NCI-H524 treated with DMSO at 0.1 percent for 48 hours (cell line): ENCODE results near the gene FAM120A.

ENCODE experiments used
- DNase-seq: peaks from one replicate; lab custom pipeline; 2025; lab: John Stamatoyannopoulos, UW

The FAM120A gene

DNA sequence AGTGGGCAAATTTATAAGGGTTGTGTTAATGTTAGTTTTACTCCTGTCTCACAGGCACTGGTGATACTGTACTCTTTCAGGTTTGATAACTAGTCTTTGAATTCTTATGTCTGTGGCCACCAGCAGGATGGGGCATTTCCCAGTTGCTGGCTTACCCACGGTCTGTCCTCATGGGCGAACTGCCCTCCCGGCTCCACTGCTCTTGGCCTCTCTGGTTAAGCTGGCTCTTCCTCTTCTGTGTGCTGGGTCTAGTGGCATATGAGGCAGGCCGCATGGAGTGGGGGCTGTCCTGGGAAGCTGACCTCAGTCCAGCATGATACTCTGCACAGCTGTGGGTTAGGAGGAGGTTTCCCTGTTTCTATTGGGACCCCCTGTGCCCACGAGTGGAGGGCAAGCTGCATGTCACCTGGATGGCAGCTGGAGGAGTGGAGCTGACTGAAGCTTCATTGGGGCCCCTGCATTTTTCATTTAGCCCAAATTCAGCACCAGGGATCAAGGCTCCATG lies 144.4 kb downstream of the FAM120A start:
- DNase-seq: no peak

DNA sequence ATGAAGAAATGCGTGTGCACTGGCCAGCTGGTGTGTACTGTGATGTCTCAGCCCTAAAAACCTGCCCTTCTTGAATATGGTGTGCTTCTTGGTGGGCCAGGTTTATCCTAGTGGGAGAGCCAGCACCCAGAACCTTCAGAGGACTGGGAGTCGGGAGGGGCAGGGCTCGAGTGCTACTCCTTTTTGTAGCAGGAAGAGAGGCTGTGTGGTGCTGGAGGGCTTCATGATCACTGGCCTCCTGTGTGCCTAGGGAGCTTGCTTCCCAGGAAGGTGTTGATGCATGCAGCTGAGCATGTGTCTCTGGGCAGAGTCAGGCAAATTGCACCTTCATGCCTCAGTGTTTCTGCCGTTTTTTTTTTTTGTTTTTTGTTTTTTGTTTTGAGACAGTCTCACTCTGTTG lies 144.9 kb downstream of the FAM120A start:
- no peak for DNase-seq

DNA sequence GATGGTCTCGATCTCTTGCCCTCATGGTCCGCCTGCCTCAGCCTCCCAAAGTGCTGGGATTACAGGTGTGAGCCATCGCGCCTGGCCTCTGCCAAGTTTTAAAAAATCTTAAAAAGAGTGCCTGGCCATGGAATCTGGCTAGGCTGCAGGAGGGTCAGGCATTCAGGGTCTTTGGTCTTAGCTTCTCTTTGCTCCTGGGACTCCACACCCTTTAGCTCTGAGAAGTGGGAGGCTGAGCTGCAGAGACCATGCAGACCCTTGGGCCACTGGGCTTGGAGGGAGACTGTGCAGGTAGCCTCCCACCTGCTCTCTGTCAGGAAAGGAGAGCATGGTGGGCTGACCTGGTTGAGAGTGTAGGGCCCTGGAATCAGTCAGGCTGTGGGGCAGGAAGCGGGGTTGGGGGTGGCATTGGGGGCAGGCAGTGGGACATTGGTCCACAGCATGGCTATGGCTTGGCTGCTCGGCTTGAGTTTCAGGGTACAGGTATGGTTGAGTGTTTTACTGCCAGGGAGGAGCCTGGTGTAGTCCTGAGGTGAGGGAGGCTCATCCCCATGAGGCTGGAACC lies 145.7 kb downstream of the FAM120A start:
- no peak for DNase-seq

DNA sequence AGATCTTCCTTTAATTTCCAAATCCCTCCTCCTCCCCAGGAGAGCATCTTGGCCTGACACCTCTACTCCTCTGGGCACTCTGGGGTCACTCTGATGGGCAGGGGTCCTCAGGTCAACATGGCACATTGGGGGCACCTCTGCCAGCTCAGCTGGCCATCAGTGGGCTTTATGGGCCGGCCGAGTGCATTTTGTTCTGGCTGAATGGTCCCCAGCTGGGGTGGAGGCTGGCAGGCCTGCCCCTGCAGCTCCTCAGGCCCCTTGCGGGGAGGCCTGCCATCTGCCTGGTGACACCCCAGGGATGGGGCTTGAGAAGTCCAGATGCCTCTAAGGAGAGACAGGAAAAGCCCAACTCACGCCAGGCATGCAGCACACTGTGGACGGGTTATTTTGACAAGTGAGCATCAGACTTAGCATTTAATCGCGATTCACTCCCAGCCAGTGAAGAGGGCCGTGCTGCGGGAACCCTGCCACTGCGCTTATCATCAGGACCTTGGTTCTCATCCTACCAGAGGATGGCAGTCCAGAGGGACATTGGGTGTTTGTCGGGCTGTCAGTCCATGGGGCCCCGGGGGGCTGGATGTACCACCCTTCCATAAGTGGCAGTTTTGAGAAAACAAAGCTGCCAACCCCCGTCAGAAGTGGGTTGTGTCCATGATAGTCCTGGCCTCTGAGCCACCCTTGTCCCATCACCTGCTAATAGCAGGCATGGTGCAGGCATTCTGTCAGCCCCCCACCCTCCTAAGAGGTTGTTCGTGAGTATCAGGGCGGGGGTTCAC lies 146.6 kb downstream of the FAM120A start:
- peak; percentile 69 for DNase-seq

DNA sequence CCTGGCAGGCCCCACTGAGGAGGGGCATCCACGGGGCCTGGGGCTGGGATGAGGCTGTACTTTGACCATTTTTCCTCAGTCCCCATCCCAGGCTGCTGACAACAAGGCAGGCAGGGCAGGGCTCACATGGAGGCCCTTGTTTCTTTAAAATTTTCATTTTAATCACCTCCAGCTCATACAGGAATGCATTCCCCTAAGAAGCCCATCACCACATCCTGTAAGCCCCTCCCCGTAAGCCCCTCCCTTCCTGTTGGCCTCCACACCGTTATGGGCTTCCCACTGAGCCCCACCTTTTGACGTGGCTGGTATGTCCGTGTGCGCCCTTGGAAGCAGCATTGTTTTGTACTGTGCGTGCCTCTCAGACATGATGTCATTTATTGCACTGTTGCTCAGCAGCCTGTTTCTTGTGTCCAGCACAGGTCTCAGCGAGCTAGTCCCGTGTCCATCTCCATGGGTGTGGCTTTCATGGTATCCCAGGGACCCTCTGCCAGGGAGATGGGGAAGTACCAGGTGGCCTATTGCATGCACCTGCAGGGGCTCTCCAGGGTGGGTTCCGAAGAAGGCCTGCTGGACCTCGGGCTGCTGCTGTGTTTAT lies 147.3 kb downstream of the FAM120A start:
- no peak for DNase-seq

DNA sequence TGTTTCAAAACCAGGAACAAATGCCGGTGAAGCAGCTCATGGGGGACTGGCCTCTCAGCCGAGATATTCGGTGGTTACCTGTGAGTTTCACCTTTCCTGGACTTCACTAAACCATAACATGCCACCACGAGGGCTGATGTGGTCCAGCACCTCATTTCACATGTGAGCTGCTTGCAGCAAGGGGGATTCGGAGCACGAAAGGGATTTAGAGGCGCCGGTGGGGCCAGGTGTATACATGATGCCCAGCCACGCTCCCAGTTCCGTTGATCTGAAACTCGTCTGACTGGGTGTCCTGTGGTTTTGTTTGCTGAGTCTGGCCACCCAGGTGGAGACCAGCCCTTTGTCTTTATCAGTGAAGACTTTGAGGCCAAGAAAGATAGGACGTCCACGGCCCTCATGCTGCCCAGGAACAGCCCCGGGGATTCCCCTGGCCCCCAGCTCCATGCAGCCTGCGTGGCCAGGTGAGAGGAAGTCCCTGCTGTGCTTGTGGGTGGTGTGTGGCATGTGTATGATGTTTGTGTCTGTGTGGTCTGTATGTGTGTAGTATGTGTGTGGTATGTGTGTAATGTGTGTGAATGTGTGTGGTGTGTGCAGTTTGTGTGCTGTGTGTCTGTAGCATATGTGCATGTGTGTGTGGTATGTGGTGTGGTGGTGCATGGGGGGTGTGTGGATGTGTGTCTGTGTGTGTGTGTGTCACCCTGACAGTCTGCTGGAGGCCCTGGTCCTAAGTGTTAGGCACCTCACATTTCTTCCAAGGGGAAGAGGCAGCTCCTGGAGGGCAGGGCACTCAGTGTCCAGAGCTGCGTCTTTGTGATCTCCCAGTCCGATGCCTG lies 148.3 kb downstream of the FAM120A start:
- DNase-seq: no peak

DNA sequence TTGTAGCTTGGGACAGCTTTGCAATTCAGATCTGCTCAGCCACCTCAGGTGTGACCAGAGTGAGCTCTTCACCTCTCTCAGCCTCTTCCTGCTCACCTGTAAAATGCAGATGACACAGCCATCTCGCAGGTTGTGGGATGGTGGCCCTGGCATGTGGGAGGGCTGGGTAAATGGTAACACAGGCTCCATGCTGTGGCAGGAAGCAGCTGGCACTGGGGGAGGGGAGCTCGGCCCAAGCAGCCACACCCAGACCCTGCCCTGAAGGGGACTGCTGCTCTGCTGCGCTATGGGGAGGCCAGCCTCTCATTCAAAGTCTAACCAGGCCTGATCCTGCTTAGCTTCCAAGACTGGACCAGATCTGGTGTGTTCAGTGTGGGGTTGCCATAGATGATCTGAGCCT lies 149.0 kb downstream of the FAM120A start:
- DNase-seq: peak; percentile 31

DNA sequence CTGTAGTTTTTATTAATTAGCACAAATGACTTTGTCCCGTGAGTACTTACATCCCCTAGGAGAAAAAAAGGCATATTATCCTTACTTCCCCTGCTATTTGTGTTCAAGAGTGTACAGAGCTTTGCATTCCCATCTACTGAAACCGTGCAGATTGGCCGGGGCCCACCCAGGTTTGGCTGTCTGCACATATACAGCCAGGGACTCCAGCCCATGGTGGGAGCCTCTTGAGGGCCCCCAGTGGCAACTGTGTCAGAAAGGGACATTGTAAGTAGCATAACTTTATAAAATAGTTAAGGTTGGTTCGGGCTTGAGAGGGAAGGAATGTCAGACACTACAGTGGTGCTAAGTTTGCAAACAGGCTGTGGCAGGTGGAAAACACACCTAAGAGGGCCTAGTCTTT lies 149.6 kb downstream of the FAM120A start:
- DNase-seq: no peak

DNA sequence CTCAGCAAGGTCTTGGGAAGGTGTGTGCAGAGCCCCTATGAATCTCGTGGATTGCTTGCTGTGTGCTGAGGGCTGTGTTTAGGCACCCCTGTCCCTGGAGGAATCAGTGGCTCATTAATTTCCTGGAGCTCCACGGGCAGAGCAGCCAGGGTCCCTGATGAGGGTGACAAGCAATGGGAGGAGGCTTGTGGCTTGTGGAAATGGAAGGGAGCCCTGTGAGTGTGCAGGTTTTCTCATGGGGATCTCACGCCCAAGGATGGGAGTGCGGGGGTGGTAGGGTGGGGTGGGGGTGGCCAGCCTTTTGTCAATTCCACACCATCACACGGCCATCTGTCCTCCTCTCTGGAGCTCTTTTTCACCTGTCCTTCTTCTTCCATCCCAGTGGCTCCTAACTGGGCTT lies 150.2 kb downstream of the FAM120A start:
- DNase-seq: no peak

DNA sequence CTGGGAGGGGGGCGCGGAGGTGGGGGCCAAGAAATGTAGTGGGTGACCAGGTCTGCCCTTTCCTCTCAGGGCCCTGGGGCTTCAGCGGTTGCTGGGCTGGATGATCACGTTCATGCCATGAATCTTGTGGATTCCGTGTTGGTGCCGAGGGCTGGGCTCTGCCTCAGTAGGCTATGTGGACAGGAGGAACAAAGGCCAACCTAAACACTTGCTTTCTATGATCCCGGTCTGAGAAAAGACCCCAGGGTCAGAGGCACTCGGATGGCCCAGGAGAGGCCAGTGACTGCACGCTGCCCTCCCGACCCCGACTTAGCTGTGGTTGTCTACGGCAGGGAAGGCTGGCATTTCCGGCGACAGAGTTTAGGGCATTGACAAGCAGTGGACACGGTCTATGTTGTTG lies 151.5 kb downstream of the FAM120A start:
- DNase-seq: no peak

DNA sequence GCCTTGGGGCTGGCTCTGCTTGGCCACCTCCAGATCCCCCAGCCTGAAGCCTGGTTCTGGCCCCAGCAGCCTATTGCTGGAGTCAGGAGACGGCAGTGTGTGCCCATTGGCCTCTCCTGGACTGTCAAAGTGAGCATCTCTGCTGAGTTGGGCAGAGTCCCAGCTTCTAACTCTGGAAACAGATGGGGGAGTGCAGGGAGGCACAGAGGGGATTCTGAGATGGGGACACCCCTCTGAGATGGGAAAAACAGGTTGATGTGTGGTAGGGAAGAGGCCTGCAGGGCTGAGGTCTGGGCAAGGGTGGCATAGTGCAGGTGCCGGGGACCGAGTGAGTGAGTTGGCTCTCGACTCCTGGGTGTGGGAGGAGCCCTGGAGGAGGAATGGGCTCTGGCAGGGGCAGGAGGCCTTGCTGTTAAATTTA lies 152.4 kb downstream of the FAM120A start:
- DNase-seq: no peak

DNA sequence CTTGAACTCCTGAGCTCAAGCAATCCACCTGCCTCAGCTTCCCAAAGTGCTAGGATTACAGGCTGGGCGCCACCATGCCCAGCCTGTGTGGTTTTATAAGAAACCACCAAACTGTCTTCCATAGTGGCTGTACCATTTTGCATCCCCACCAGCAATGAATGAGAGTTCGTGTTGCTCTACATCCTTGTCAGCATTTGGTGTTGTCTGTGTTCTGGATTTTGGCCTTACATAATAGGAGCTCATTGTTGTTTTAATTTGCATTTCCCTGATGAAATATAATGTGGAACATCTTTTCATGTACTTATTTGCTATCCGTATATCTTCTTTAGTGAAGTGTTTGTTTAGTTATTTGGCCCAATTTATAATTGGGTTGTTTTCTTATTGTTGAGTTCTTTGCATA lies 154.7 kb downstream of the FAM120A start:
- no peak for DNase-seq

DNA sequence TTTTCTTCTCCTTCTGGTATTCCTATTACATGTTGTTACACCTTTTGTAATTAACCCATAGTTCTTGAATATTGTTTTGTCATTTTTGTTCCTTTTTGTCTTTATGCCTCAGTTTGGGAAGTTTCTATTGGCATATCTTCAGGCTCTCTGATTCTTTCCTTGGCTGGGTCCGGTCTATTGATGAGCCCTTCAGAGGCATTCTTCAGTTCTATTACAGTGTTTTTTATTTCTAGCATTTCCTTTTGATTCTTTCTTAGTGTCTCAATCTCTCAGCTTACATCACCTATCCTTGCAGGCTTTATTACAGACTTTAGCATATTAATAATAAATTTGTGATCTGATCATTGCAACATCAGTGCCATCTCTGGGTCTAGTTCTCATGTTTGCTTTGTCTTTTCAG lies 158.7 kb downstream of the FAM120A start:
- DNase-seq: no peak

DNA sequence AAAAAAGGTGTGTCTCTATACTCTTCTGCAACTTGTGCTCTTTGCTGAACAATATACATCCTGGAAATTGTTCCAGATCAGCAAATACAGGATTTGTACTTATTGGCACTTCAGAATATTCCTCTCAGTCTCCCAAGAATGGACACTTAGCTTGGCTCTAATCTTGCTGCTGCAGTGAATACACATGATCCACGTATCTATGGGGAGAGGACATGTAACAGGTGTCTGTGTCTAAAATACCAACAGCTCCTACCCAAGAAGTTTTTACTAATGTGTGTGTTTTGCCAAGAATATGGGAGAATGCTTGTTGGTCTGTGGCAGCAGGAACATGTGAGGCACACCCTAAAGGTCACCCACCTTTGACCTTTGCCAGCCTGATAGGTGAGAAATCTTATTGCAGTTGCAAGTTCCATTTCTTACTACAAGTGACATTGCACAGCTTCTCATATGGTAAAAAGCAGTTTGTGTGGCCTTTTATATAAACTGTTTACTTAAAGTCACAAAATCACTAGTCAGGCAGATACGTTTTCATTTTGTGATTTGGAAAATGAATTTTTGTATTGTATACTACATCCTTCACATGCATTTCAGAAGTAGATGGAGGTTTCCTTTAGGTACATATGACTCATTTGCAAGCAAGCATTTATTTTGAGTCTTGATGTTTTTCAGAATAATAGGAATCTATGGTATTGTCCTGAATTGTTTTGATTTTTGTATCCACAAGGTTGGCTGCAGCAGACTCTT lies 160.7 kb downstream of the FAM120A start:
- DNase-seq: no peak

DNA sequence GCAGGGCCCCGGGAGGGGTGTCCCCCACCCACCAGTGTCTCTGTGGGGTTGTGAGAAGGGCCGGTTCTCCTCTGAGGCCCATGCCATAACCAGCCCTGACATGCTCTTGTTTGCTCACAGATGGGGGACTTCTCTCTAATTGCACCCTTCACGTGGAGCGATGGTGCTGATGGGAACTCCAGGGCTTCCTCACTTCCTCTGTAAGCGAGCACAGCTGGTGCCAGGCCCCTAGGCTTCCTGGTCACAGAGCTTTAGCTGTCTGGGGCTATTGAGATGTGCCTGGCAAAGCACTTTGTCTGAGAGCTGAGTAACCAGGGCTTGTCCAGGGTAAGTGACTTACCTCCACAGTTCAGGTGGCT lies 161.3 kb downstream of the FAM120A start:
- no peak for DNase-seq

DNA sequence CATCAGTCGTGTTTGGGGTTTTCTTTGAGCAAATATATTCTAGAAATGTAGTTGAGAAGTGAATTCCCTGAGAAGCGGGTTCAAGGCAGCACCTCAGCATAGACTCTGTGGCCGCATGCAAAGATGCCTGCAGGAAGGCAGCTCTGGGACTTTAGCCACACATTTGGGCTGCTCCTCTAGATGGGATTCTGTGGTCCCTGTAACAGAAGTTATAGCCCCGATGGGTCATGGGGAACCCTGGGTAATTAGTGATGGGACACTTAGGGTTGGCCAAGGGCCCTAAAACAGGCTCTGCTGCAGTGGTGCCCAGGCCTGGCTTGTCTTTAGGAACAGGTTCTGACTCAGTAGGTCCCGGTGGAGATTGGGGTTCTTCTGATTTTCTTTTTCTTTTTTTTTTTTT lies 161.7 kb downstream of the FAM120A start:
- no peak for DNase-seq

DNA sequence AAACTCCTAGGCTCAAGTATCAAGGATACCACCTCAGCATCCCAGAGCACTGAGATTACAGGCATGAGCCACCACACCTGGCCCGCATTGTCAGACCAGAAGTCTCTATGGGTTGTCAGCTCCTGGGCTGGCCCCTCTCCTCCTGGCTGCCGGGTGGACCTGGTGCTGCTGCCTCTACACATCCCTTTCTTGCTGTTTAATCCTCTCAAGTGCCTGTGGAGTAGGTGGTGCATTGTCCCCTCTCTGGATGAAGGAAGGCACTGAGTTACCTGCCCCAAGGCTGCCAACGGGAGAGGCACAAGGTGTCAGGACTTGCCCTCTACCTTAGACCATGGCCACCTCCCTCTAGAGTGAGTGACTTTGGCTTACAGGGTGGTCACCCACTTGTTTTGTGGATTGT lies 162.3 kb downstream of the FAM120A start:
- no peak for DNase-seq

DNA sequence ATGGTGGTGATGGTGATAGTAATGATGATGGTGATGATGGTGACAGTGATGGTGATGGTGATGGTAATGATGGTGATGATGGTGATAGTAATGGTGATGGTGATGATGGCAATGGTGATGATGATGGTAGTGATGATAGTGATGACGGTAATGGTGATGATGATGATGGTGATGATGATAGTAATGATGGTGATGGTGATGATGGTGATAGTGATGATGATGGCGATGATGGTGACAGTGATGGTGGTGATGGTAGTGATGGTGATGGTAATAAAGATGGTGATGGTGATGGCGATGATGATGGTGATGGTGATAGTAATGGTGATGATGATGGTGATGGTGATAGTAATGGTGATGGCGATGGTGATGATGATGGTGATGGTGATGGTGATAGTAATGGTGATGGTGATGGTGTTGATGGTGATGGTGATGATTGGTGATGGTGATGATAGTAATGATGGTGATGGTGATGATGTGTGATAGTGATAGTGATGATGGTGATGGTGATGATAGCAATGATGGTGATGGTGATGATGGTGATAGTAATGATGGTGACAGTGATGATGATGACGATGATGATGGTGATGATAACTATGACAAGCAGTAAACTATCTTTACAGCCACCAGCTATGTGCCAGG lies 163.5 kb downstream of the FAM120A start:
- DNase-seq: no peak
